HepG2 (cell line): ENCODE data around the gene ANO2. TPM values are rescaled to one million over a fixed set of nuclear protein-coding genes. Genes with fewer than 3 reads are reported as not detected.

ENCODE experiments used
- ATAC-seq: fragments of 200-7000 bp; cut with Tn5 transposase; 3 replicates; pipeline ENCODE4 v1.9.1; 2020; ENCODE audit warnings: mild to moderate bottlenecking, moderate library complexity
- BruUV-seq: library from RNA; stranded (reverse); fragments of 400-500 nt; replicated peaks from 2 replicates; lab custom pipeline; 2021; lab: Mats Ljungman, UMichigan
- CTCF ChIA-PET: fragments of 300-600 bp; formaldehyde crosslinking; extraction: SDS; loops from one replicate; lab custom pipeline; 2021; ENCODE audit warnings: low total read pairs, inconsistent platforms, low intra/inter-chr PET ratio; lab: Yijun Ruan, JAX
- POLR2A ChIA-PET: fragments of 350-600 bp; sonication (Branson Sonifier 250); formaldehyde crosslinking; loops from one replicate; lab custom pipeline; 2020; ENCODE audit warnings: antibody characterized with exemption, inconsistent platforms; lab: Yijun Ruan, JAX
- DNase-seq: peaks from one replicate; pipeline ENCODE4 v3.0.0-alpha.2; 2015; ENCODE audit warnings: low spot score
- FAIRE-seq: peaks from 3 replicates; lab custom pipeline; 2011; peaks lifted over from hg19 to GRCh38; lab: Jason Lieb, UNC
- H2AFZ ChIP-seq: one replicate; pipeline ENCODE4 v1.6.1; 2011; ENCODE audit warnings: low read length, inconsistent platforms
- H3K27ac ChIP-seq: fragments of 300-600 bp; 3 replicates; pipeline ENCODE4 v1.8.0; 2011; ENCODE audit warnings: mixed run types, mild to moderate bottlenecking, mixed read lengths, low read length, inconsistent platforms; ENCODE audit not compliant: insufficient read depth; ENCODE audit errors: extremely low read length
- H3K27me3 ChIP-seq, 2 experiments: fragments of 200-600 bp in 1 of 2; 2 replicates in 1 of 2; 3 replicates in 1 of 2; pipeline versions ENCODE4 v1.6.0 to v1.8.0; 2011; ENCODE audit warnings: low read length in 2 of 2, mild to moderate bottlenecking in 2 of 2, moderate library complexity in 2 of 2, inconsistent platforms in 1 of 2; ENCODE audit not compliant: insufficient read depth in 2 of 2, control insufficient read depth in 1 of 2
- H3K36me3 ChIP-seq, 2 experiments: fragments of 200-600 bp in 1 of 2; replicated peaks in 1 of 2; 2 replicates in 1 of 2; 3 replicates in 1 of 2; pipeline versions ENCODE4 v1.5.1 to v1.8.0; 2011; ENCODE audit warnings: low read length in 2 of 2, inconsistent platforms in 1 of 2; ENCODE audit not compliant: insufficient read depth in 2 of 2, control insufficient read depth in 1 of 2
- H3K4me1 ChIP-seq: 2 replicates; pipeline ENCODE4 v1.5.1; 2012; ENCODE audit warnings: low read length, inconsistent platforms; ENCODE audit not compliant: insufficient read depth
- H3K4me2 ChIP-seq: 2 replicates; pipeline ENCODE4 v1.6.0; 2011; ENCODE audit warnings: low read depth, low read length, inconsistent platforms
- H3K4me3 ChIP-seq, 3 experiments: fragments of 200-600 bp in 1 of 3; sonication (generic), shearing (Covaris generic) in 1 of 3; replicated peaks in 1 of 3; 2 replicates each; pipeline ENCODE4 v1.5.1; 2011 to 2016; ENCODE audit warnings: low read length in 3 of 3, inconsistent platforms in 2 of 3, low read depth in 2 of 3, mild to moderate bottlenecking in 2 of 3, control low read depth in 1 of 3, mixed read lengths in 1 of 3; ENCODE audit not compliant: insufficient read depth in 1 of 3
- H3K79me2 ChIP-seq: one replicate; pipeline ENCODE4 v1.6.1; 2011; ENCODE audit warnings: low read length, inconsistent platforms; ENCODE audit not compliant: insufficient read depth
- H3K9ac ChIP-seq: 2 replicates; pipeline ENCODE4 v1.6.0; 2011; ENCODE audit warnings: mild to moderate bottlenecking, low read depth, low read length, inconsistent platforms; ENCODE audit not compliant: insufficient read depth
- H3K9me3 ChIP-seq: 2 replicates; pipeline ENCODE4 v1.5.1; 2012; ENCODE audit warnings: mild to moderate bottlenecking, low read length
- H4K20me1 ChIP-seq: 2 replicates; pipeline ENCODE4 v1.6.0; 2011; ENCODE audit warnings: inconsistent platforms, mild to moderate bottlenecking, low read length, moderate library complexity; ENCODE audit not compliant: insufficient read depth
- CEBPG ChIP-seq: IDR thresholded peaks from 2 replicates; pipeline ENCODE4 v1.6.1; 2016
- CHD2 ChIP-seq: IDR thresholded peaks from 2 replicates; pipeline ENCODE4 v1.6.1; 2011; ENCODE audit warnings: low read depth, low read length, improper control_type of control experiment
- GABPA ChIP-seq, 2 experiments: IDR thresholded peaks; 2 replicates each; pipeline ENCODE4 v1.6.1; 2011 to 2016; ENCODE audit warnings: low read depth in 2 of 2, low read length in 1 of 2, missing biosample characterization in 1 of 2, missing genetic modification characterization in 1 of 2
- GFI1 ChIP-seq: sonication (generic); formaldehyde crosslinking; IDR thresholded peaks from 2 replicates; pipeline ENCODE4 v1.5.0; 2020; ENCODE audit warnings: missing genetic modification reagents, mild to moderate bottlenecking, borderline replicate concordance
- GMEB1 ChIP-seq: sonication (generic); formaldehyde crosslinking; IDR thresholded peaks from 2 replicates; pipeline ENCODE4 v1.5.1; 2020; ENCODE audit warnings: missing genetic modification reagents, mild to moderate bottlenecking, borderline replicate concordance
- IKZF4 ChIP-seq: sonication (generic); formaldehyde crosslinking; IDR thresholded peaks from 2 replicates; pipeline ENCODE4 v1.5.1; 2020; ENCODE audit warnings: borderline replicate concordance, mild to moderate bottlenecking, low read depth, missing genetic modification reagents; ENCODE audit errors: not compliant biosample characterization
- MIER2 ChIP-seq: IDR thresholded peaks from 2 replicates; pipeline ENCODE4 v1.6.1; 2016; ENCODE audit warnings: missing biosample characterization, missing genetic modification reagents
- NFIB ChIP-seq: sonication (generic); formaldehyde crosslinking; IDR thresholded peaks from 2 replicates; pipeline ENCODE4 v1.9.0; 2021; ENCODE audit warnings: missing genetic modification reagents, mild to moderate bottlenecking, borderline replicate concordance
- PITX1 ChIP-seq: sonication (generic); formaldehyde crosslinking; IDR thresholded peaks from 2 replicates; pipeline ENCODE4 v1.5.1; 2020; ENCODE audit warnings: mild to moderate bottlenecking, missing genetic modification reagents
- PRMT3 ChIP-seq: sonication (generic); formaldehyde crosslinking; IDR thresholded peaks from 2 replicates; pipeline ENCODE4 v1.8.1; 2022; ENCODE audit warnings: low read depth, mild to moderate bottlenecking, moderate library complexity, missing genetic modification reagents, borderline replicate concordance
- SMAD3 ChIP-seq: sonication (generic); formaldehyde crosslinking; IDR thresholded peaks from 2 replicates; pipeline ENCODE4 v1.4.0; 2020; ENCODE audit warnings: missing genetic modification reagents
- TFAP4 ChIP-seq: sonication (generic); IDR thresholded peaks from 2 replicates; pipeline ENCODE4 v1.6.1; 2016; ENCODE audit warnings: low read depth, borderline replicate concordance
- ZNF256 ChIP-seq: sonication (generic); formaldehyde crosslinking; conservative IDR thresholded peaks from 2 replicates; pipeline ENCODE4 v1.4.0; 2020; ENCODE audit warnings: missing genetic modification reagents
- ZNF296 ChIP-seq: sonication (generic); formaldehyde crosslinking; conservative IDR thresholded peaks from 2 replicates; pipeline ENCODE4 v1.5.0; 2020; ENCODE audit warnings: mild to moderate bottlenecking, missing genetic modification reagents
- ZNF644 ChIP-seq: IDR thresholded peaks from 2 replicates; pipeline ENCODE4 v1.6.1; 2016; ENCODE audit warnings: low read depth
- ZNF879 ChIP-seq: sonication (generic); formaldehyde crosslinking; IDR thresholded peaks from 2 replicates; pipeline ENCODE4 v1.8.1; 2023; ENCODE audit warnings: missing genetic modification reagents
- WGBS: methylation state at CpG from one replicate; pipeline ENCODE4 v1.1.6; 2017; ENCODE audit warnings: low lambda C conversion rate; 5-methylcytosine and 5-hydroxymethylcytosine counted together
- in situ Hi-C: cut with HindIII; loops from 2 replicates; pipeline ENCODE4 v1.10.0; 2017; ENCODE audit warnings: low pct_unique_long_range_greater_than_20kb; ENCODE audit not compliant: extremely low pct_ligation_motif_present
- intact Hi-C: fragments of 100-400 bp; cut with micrococcal nuclease; formaldehyde crosslinking; loops from one replicate; pipeline ENCODE4 v1.10.0; 2022; ENCODE audit not compliant: unreplicated experiment
- polyA plus RNA-seq, 8 experiments: library from polyadenylated mRNA; depleted of rRNA in 3 of 8; stranded (reverse) in 7 of 8; unstranded in 1 of 8; fragments of >200 nt; fragmentation: Illumina TruSeq in 4 of 8; extraction: Trizol in 4 of 8; gene quantifications; 2 replicates each; pipeline versions ENCODE4 v1.2.1 to v1.2.3, GENCODE V29; 2011 to 2016; ENCODE audit warnings: low read depth in 4 of 8, missing spikeins in 1 of 8, mixed read lengths in 1 of 8; ENCODE audit not compliant: insufficient read depth in 1 of 8
- total RNA-seq, 5 experiments: library from RNA; depleted of rRNA; stranded (reverse); fragments of >200 nt; fragmentation: Illumina TruSeq; extraction: Trizol; gene quantifications; 2 replicates each; pipeline ENCODE4 v1.2.3, GENCODE V29; 2016; ENCODE audit warnings: low read depth in 1 of 5

The ANO2 gene
- total and polyA plus RNA-seq, 2 of the 13 experiments (the other 11 are each of a cell fraction or from before 2014, with no cell fraction given): 0.18 TPM; not detected in 1

- Histone ChIP-seq H3K27ac (no peak overlapping the region), H3K27me3 (peaks cover 3 to 8% of the 10 kb centered on the region in 2 experiments; a peak in 3 of 5 replicates), H3K79me2 (no peaks in the 10 kb centered on the region), H3K36me3 (no peaks in the 10 kb centered on the region), H3K4me3 (no peak overlapping the region), H3K4me2 (no peak overlapping the region), H3K9me3 (no peaks in the 10 kb centered on the region), H4K20me1 (no peaks in the 10 kb centered on the region), H2AFZ (no peak overlapping the region), H3K9ac (no peak overlapping the region), H3K4me1 (no peaks in the 10 kb centered on the region)
- ChIA-PET POLR2A (no interaction called here), CTCF (no interaction called here)
- DNase-seq (no peak), FAIRE-seq (no peak), ATAC-seq (no peak)
- BruUV-seq: no TSS peak
- TF ChIP-seq CHD2: no peak
- TF ChIP-seq IKZF4 (CRISPR knock-in tag): no peak
- no peak for TF ChIP-seq PRMT3 (CRISPR knock-in tag)
- no peak for TF ChIP-seq MIER2 (CRISPR knock-in tag)
- no peak for TF ChIP-seq ZNF256 (CRISPR knock-in tag)
- intact Hi-C loops (no loop called here), in situ Hi-C loops (loop anchor here (10.0 kb wide), 1 partner anchor 131 kb away; no protein-coding TSS in a partner anchor)
- WGBS: under 1% methylated on average over 4 of the region's 4 CpGs
These were observed 69.2 kb downstream of the ANO2 start for GRCh38 chr12:5875851-5876250.

GRCh38 chr12:5874514-5874913 lies 70.5 kb downstream of the ANO2 start:
- H3K4me3 ChIP-seq: no peak overlapping the region
- no peak overlapping the region for H3K27ac ChIP-seq
- no peaks in the 10 kb centered on the region for H3K4me1 ChIP-seq
- intact Hi-C loops: no loop called here
- H2AFZ ChIP-seq: no peak overlapping the region
- H3K9ac ChIP-seq: no peak overlapping the region
- in situ Hi-C loops: loop anchor here (10.0 kb wide), 1 partner anchor 130 kb away; no protein-coding TSS in a partner anchor
- H3K27me3 ChIP-seq: peaks cover 3 to 8% of the 10 kb centered on the region in 2 experiments; a peak in 3 of 5 replicates
- CTCF ChIA-PET: no interaction called here
- POLR2A ChIA-PET: no interaction called here
- no peaks in the 10 kb centered on the region for H4K20me1 ChIP-seq
- no peak overlapping the region for H3K4me2 ChIP-seq
- WGBS: 5% methylated on average over 8 of the region's 8 CpGs
- ATAC-seq (no peak), FAIRE-seq (no peak), DNase-seq (no peak)
- no peaks in the 10 kb centered on the region for H3K79me2 ChIP-seq
- no peaks in the 10 kb centered on the region for H3K9me3 ChIP-seq
- BruUV-seq: no TSS peak
- H3K36me3 ChIP-seq: no peaks in the 10 kb centered on the region
- TF ChIP-seq TFAP4 (no peak), ZNF296 (no peak), GFI1 (CRISPR knock-in tag) (no peak), MIER2 (CRISPR knock-in tag) (no peak), ZNF879 (no peak), CEBPG (no peak), PITX1 (no peak), GMEB1 (CRISPR knock-in tag) (no peak), NFIB (no peak), ZNF644 (CRISPR knock-in tag) (no peak), GABPA (IDR thresholded peaks at IDR 0.05; ENCODE audit: low read depth, low read length) (no peak), GABPA (CRISPR knock-in tag; IDR thresholded peaks at IDR 0.05; ENCODE audit: low read depth) (no peak), SMAD3 (no peak)
